NB4 (cell line): ENCODE data around the gene SPATA13.

ENCODE experiments used
- POLR2A ChIP-seq: IDR thresholded peaks from 2 replicates; pipeline ENCODE4 v1.6.1; 2011; ENCODE audit warnings: mild to moderate bottlenecking; ENCODE audit not compliant: insufficient read length; ENCODE audit errors: extremely low read depth
- TF ChIP-seq, protein P1 (sequence below): IDR thresholded peaks from one replicate; pipeline ENCODE4 v1.5.1; 2012; ENCODE audit warnings: low read depth, low read length
- TF ChIP-seq, protein P2 (sequence below): IDR thresholded peaks from 2 replicates; pipeline ENCODE4 v1.6.1; 2011; ENCODE audit warnings: low read depth, low read length

DNA sequence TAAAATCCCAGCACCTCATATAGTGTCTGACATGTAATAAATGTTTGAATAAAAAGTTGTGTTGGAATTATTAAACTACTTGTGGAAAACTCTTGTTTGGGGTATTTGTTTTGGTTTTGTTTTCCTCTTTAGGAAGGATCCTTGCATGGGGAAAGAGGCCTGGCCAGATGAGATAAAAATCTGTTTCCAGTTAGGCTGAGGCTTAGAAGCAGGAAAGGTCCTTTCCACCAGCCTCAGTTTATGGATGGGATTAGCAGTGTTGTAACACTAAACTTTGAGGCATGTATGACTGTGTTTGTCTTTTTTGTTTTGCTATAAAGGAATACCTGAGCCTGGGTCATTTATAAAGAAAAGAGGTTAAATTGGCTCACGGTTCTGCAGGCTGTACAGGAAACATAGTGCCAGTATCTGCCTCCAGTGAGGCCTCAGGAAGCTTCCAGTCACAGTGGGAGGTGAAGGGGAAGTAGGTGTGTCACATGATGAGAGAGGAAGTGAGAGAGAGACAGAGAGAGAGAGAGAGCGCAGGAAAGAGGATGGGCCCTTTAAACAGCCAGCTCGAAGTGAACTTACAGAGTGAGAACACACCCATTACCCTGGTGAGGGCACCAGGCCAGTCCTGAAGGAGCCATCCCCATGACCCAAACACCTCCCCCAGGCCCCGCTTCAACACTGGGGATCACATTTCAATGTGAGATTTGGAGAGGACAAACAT, 21.6 kb downstream of the SPATA13 start:
- TF ChIP-seq, protein P1, sequence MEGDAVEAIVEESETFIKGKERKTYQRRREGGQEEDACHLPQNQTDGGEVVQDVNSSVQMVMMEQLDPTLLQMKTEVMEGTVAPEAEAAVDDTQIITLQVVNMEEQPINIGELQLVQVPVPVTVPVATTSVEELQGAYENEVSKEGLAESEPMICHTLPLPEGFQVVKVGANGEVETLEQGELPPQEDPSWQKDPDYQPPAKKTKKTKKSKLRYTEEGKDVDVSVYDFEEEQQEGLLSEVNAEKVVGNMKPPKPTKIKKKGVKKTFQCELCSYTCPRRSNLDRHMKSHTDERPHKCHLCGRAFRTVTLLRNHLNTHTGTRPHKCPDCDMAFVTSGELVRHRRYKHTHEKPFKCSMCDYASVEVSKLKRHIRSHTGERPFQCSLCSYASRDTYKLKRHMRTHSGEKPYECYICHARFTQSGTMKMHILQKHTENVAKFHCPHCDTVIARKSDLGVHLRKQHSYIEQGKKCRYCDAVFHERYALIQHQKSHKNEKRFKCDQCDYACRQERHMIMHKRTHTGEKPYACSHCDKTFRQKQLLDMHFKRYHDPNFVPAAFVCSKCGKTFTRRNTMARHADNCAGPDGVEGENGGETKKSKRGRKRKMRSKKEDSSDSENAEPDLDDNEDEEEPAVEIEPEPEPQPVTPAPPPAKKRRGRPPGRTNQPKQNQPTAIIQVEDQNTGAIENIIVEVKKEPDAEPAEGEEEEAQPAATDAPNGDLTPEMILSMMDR: no peak
- TF ChIP-seq POLR2A: no peak
- TF ChIP-seq, protein P2, sequence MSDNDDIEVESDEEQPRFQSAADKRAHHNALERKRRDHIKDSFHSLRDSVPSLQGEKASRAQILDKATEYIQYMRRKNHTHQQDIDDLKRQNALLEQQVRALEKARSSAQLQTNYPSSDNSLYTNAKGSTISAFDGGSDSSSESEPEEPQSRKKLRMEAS: no peak
